HG02973 (cell line): ENCODE measurements around the gene TKTL2.
"Not testable (repeated sequence)": the region's sequence is repeated elsewhere in the genome, so short reads cannot be mapped to it uniquely, and the experiment has no call there.

ENCODE experiments used
- ATAC-seq: cut with Tn5 transposase; IDR thresholded peaks from one replicate; pipeline ENCODE4 v1.9.1; 2021; ENCODE audit warnings: moderate library complexity; ENCODE audit not compliant: unreplicated experiment

TKTL2 gene

DNA sequence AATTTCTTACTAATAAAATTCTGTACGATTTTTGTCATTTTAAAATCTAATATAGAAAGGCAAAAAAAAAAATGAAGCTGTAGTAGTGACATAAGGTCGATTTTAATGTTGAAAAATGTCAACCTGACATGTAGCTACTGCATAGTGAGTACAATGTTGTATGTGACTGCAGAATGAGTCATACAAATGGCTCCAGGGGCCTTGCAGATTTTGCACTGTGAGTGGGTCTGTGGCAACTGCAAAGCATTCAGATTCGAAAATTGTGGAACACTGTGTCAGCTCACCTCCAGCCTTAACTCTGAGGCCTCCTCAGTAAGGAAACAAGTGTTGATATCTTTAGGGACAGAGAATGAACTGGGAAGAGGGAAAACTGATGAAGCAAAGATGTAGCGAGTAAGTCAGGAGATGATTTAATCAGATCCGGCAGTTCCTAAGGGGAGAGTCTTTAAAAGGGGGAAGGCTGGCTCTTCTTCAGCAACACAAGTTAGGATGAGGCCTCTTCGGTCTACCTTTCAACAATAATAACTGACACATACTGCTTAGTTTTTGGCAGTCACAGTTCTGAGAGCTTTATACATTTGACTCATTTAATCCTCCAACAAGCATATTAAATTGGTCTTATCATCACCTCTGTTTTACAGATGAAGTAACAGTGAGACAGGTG, 24.9 kb downstream of the TKTL2 start:
- no peak for ATAC-seq

GRCh38 chr4:163447481-163447880, 26.1 kb downstream of the TKTL2 start:
- ATAC-seq = no peak

GRCh38 chr4:163447023-163447422, 26.5 kb downstream of the TKTL2 start:
- ATAC-seq = not testable (repeated sequence)

GRCh38 chr4:163440040-163440439, 33.5 kb downstream of the TKTL2 start:
- no peak for ATAC-seq
